GM18511 (cell line): ENCODE data around the gene FIGNL2.
"Not testable (repeated sequence)": the region's sequence is repeated elsewhere in the genome, so short reads cannot be mapped to it uniquely, and the experiment has no call there.

Experiments used
- ATAC-seq: cut with Tn5 transposase; IDR thresholded peaks from one replicate; pipeline ENCODE4 v1.9.1; 2021; ENCODE audit warnings: mild to moderate bottlenecking, moderate library complexity; ENCODE audit not compliant: unreplicated experiment

Gene FIGNL2

GRCh38 chr12:51818566-51819300 is 29.8 kb downstream of the FIGNL2 start:
- ATAC-seq, result no peak

- no peak for ATAC-seq
Measured at GRCh38 chr12:51818086-51818485, 30.4 kb downstream of the FIGNL2 start.

- no peak for ATAC-seq
Measured at GRCh38 chr12:51817027-51817953, 31.2 kb downstream of the FIGNL2 start.

- no peak for ATAC-seq
Measured at GRCh38 chr12:51815571-51815970, 32.9 kb downstream of the FIGNL2 start.

GRCh38 chr12:51814311-51815088 is 34.0 kb downstream of the FIGNL2 start:
- ATAC-seq, result no peak

- ATAC-seq, result no peak
Measured at GRCh38 chr12:51813931-51814310, 34.6 kb downstream of the FIGNL2 start.

GRCh38 chr12:51812871-51813270 is 35.6 kb downstream of the FIGNL2 start:
- ATAC-seq, result no peak

GRCh38 chr12:51811203-51812202 is 37.0 kb downstream of the FIGNL2 start:
- no peak for ATAC-seq

GRCh38 chr12:51809193-51809592 is 39.3 kb downstream of the FIGNL2 start:
- ATAC-seq, result no peak

GRCh38 chr12:51806896-51807295 is 41.6 kb downstream of the FIGNL2 start:
- no peak for ATAC-seq

GRCh38 chr12:51801027-51801426 is 47.5 kb downstream of the FIGNL2 start:
- no peak for ATAC-seq

GRCh38 chr12:51798501-51798900 is 50.0 kb downstream of the FIGNL2 start:
- no peak for ATAC-seq

- not testable (repeated sequence) for ATAC-seq
Measured at GRCh38 chr12:51798051-51798450, 50.5 kb downstream of the FIGNL2 start.

- ATAC-seq, result no peak
Measured at GRCh38 chr12:51797301-51797700, 51.2 kb downstream of the FIGNL2 start.

- ATAC-seq, result no peak
Measured at GRCh38 chr12:51793201-51793600, 55.3 kb downstream of the FIGNL2 start.

- ATAC-seq, result no peak
Measured at GRCh38 chr12:51792417-51792816, 56.1 kb downstream of the FIGNL2 start.

GRCh38 chr12:51788876-51789275 is 59.6 kb downstream of the FIGNL2 start:
- no peak for ATAC-seq

GRCh38 chr12:51785906-51786305 is 62.6 kb downstream of the FIGNL2 start:
- no peak for ATAC-seq

- no peak for ATAC-seq
Measured at GRCh38 chr12:51784688-51785087, 63.8 kb downstream of the FIGNL2 start.

GRCh38 chr12:51779876-51780275 is 68.6 kb downstream of the FIGNL2 start:
- ATAC-seq, result no peak
